ENCODE results near the gene DGCR8. TPM values are rescaled to one million over a fixed set of nuclear protein-coding genes. Genes with fewer than 3 reads are reported as not detected.
"Not testable (repeated sequence)": the region's sequence is repeated elsewhere in the genome, so short reads cannot be mapped to it uniquely, and the experiment has no call there.

The DGCR8 gene
- total and polyA plus RNA-seq, 5 donors: 11.2 to 18.6 (median 16.4) TPM

GRCh38 chr22:20154602-20155187 lies 74.7 kb downstream of the DGCR8 start:
- no peak overlapping the region for H3K4me3 ChIP-seq (ENCODE audit: low read length)
- no peaks in the 10 kb centered on the region for H3K27me3 ChIP-seq (ENCODE audit: control insufficient read depth, insufficient read depth)
- no peaks in the 10 kb centered on the region for H3K9me3 ChIP-seq (ENCODE audit: control insufficient read depth, low read length)
- no peak overlapping the region for H3K27ac ChIP-seq (ENCODE audit: low read length)
- intact Hi-C loops (cut with DNase I): loop anchor here in 3 of 4 donors (5.0 kb wide), 4 partner anchors 113 to 133 kb away; partner anchors contain the start of gene RTN4R (in 1 of the 3)
- ATAC-seq (peak in 1 of 2 donors; percentile 5), DNase-seq (no peak)
- 53% methylated on average over 14 of the region's 14 CpGs for WGBS
- H3K4me1 ChIP-seq (ENCODE audit: control insufficient read depth, insufficient read depth, low read length): no peaks in the 10 kb centered on the region

DNA sequence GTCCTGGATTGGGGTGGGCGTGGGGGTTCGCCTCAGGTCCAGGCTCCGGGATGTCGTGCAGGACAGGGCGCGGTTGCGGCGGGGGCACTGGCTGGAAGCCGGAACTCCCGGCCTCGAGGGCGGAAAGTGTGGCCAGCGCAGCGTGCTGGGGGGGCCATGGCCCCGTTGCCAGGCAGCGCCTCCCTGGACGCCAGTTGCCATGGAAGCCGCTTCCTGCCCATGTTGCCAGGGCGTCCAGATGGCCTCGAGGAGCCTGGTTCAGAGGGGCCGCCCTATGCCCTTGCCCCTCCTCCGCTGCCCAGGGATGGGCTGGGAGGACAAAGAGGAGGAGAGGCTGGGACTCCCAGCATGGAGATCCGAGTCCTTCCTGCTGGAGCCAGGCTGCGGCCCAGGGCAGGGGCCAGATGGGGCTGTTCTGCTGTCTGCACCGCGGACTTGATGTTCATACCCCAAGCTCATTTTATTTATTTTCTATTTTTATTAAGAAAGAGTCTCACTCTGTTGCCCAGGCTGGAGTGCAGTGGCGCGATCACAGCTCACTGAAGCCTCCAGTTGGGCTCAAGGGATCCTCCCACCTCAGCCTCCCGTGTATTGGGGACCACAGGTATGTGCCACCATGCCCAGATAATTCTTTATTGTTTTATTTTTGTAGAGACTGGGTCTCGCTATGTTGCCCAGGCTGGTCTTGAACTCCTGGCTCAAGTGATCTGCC lies 75.4 kb downstream of the DGCR8 start:
- ATAC-seq: peak; percentile 58 to 72

DNA sequence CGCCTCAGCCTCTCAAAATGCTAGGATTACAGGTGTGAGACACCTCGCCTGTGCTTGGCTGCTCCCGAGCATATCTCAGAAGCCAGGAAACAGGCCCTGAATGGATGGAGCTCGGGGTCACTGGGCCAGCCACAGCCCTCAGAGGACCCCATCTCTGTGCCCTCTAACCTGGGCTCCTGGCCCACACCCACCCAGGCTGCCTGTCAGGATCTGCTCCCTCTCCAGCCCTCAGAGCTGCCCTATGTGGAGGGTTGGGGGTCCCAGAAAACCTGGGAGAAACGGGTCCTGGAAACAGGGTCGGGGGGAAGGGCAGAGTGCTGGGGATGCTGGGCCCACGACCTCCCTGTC lies 76.0 kb downstream of the DGCR8 start:
- WGBS: 60% methylated on average over 7 of the region's 7 CpGs
- no peak for DNase-seq
- H3K27ac ChIP-seq (ENCODE audit: low read length): no peak overlapping the region
- ATAC-seq: no peak
- no peaks in the 10 kb centered on the region for H3K9me3 ChIP-seq (ENCODE audit: control insufficient read depth, low read length)
- intact Hi-C loops (cut with DNase I): loop anchor here in 3 of 4 donors (2.0 to 5.0 kb wide), 5 partner anchors 111 to 131 kb away; partner anchors contain the start of gene RTN4R (in 1 of the 3)
- no peak overlapping the region for H3K4me3 ChIP-seq (ENCODE audit: low read length)
- no peaks in the 10 kb centered on the region for H3K4me1 ChIP-seq (ENCODE audit: control insufficient read depth, insufficient read depth, low read length)
- no peaks in the 10 kb centered on the region for H3K27me3 ChIP-seq (ENCODE audit: control insufficient read depth, insufficient read depth)

More for the DNA sequence above, 75.4 kb downstream of the DGCR8 start:
- 52% methylated on average over 30 of the region's 30 CpGs for WGBS
- intact Hi-C loops (cut with DNase I): loop anchor here in 3 of 4 donors (2.0 to 5.0 kb wide), 5 partner anchors 112 to 132 kb away; partner anchors contain the start of gene RTN4R (in 1 of the 3)
- Histone ChIP-seq H3K27me3 (ENCODE audit: control insufficient read depth, insufficient read depth) (no peaks in the 10 kb centered on the region), H3K27ac (ENCODE audit: low read length) (no peak overlapping the region), H3K4me3 (ENCODE audit: low read length) (no peak overlapping the region), H3K4me1 (ENCODE audit: control insufficient read depth, insufficient read depth, low read length) (no peaks in the 10 kb centered on the region), H3K9me3 (ENCODE audit: control insufficient read depth, low read length) (no peaks in the 10 kb centered on the region)
- peak; percentile 74 to 88 (median 83) for DNase-seq

DNA sequence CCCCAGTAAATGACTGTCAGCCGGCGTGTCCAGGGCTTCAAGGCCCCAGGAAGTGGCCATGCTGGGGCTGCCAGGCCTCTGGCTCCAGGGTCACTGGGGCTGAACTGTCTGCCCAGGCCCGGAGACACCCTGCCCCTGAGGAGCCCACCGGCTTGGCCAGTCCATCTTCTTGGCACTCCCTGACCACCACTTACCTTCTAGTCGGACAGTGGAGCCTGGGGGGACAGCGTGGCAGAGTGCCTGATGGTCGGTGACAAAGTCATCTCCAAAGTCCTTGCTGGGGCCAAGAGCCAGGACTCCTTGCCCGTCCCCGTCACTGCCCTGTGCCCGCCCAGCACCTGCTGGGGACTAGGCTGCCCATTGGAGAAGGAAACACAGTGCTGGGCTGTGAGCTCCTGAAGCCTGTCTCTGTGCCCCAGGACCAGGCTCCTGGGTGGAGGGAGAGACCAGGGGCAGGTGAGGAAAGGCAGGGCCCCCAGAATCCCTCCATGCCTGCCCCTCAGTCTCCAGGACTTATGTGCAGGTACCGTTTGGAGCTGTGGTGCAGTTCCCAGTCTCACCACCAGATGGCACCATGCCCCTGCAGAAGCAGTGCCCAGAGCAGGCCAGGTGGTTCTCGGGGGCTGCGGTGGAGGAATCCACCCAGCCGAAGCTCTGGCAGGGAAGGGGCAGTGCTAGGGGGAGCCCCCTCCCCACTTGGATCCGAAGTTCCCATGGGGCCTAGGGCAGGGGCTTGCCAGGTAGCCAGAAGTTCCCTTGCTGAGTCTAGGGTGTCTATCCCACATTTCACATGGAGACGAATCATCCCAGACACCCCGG lies 76.8 kb downstream of the DGCR8 start:
- H3K27ac ChIP-seq (ENCODE audit: low read length): no peak overlapping the region
- ATAC-seq (peak; percentile 63 to 68), DNase-seq (peak; percentile 78 to 95 (median 92))
- WGBS: 48% methylated on average over 17 of the region's 17 CpGs
- no peaks in the 10 kb centered on the region for H3K9me3 ChIP-seq (ENCODE audit: control insufficient read depth, low read length)
- no peaks in the 10 kb centered on the region for H3K27me3 ChIP-seq (ENCODE audit: control insufficient read depth, insufficient read depth)
- intact Hi-C loops (cut with DNase I): loop anchor here (1.0 to 5.0 kb wide), 6 partner anchors 110 to 130 kb away; partner anchors contain the start of gene RTN4R (in 2 of the 4)
- no peaks in the 10 kb centered on the region for H3K4me1 ChIP-seq (ENCODE audit: control insufficient read depth, insufficient read depth, low read length)
- H3K4me3 ChIP-seq (ENCODE audit: low read length): no peak overlapping the region

DNA sequence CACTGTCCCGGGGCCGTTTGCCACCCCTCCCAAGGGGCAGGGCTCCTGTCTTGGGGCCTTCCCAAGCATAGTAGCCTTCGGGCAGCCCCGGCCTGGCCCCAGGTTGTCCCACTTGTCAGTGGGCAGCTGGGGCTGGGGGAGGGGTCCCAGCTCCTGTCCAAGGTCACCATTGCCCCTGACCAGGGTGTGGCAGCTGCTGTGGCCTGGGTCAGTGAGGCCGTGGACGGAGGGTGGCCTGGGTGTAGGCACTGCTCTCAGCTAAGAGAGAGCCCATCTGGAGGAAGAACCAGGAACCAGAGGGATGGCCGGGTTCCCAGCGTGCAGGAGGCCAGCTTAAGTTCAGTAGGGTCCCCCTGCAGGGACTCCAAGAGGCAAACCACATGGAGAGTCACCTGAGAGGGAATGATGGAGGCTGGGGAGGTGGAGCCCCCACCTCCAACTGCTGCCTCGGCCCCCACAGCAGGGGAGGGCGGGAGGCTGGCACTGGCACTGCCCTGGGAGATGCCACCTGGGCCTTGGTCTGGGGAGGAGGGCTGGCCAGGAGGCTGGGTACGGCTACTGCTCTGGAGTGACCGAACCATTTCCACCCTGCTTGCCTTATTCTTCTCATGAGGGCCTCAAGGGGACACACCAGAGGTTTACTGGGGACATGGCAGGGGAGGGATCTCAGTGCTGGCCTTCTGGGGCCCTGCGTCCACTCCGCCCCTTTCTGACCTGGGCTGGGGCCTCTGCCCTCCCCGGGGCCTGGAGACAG lies 77.6 kb downstream of the DGCR8 start:
- no peak for ATAC-seq
- Histone ChIP-seq H3K27me3 (ENCODE audit: control insufficient read depth, insufficient read depth) (no peaks in the 10 kb centered on the region), H3K4me3 (ENCODE audit: low read length) (no peak overlapping the region), H3K9me3 (ENCODE audit: control insufficient read depth, low read length) (no peaks in the 10 kb centered on the region), H3K27ac (ENCODE audit: low read length) (no peak overlapping the region), H3K4me1 (ENCODE audit: control insufficient read depth, insufficient read depth, low read length) (no peaks in the 10 kb centered on the region)
- WGBS: 60% methylated on average over 15 of the region's 15 CpGs
- no peak for DNase-seq
- intact Hi-C loops (cut with DNase I): loop anchor here (1.0 to 5.0 kb wide), 6 partner anchors 110 to 130 kb away; partner anchors contain the start of gene RTN4R (in 2 of the 4)

- no peak overlapping the region for H3K4me3 ChIP-seq (ENCODE audit: low read length)
- no peaks in the 10 kb centered on the region for H3K4me1 ChIP-seq (ENCODE audit: control insufficient read depth, insufficient read depth, low read length)
- intact Hi-C loops (cut with DNase I): loop anchor here (2.0 to 5.0 kb wide), 5 partner anchors 109 to 129 kb away; partner anchors contain the start of gene RTN4R (in 1 of the 4)
- ATAC-seq: no peak
- no peak for DNase-seq
- H3K9me3 ChIP-seq (ENCODE audit: control insufficient read depth, low read length): no peaks in the 10 kb centered on the region
- WGBS: 66% methylated on average over 15 of the region's 15 CpGs
- no peak overlapping the region for H3K27ac ChIP-seq (ENCODE audit: low read length)
- no peaks in the 10 kb centered on the region for H3K27me3 ChIP-seq (ENCODE audit: control insufficient read depth, insufficient read depth)
These were observed 78.5 kb downstream of the DGCR8 start for GRCh38 chr22:20158391-20159036.

GRCh38 chr22:20159076-20159475 lies 79.0 kb downstream of the DGCR8 start:
- Histone ChIP-seq H3K27me3 (ENCODE audit: control insufficient read depth, insufficient read depth) (no peaks in the 10 kb centered on the region), H3K4me3 (ENCODE audit: low read length) (no peak overlapping the region), H3K9me3 (ENCODE audit: control insufficient read depth, low read length) (no peaks in the 10 kb centered on the region), H3K27ac (ENCODE audit: low read length) (no peak overlapping the region), H3K4me1 (ENCODE audit: control insufficient read depth, insufficient read depth, low read length) (no peaks in the 10 kb centered on the region)
- ATAC-seq: no peak
- WGBS: 36% methylated on average over 9 of the region's 9 CpGs
- DNase-seq: no peak
- intact Hi-C loops (cut with DNase I): loop anchor here (2.0 to 5.0 kb wide), 5 partner anchors 108 to 128 kb away; partner anchors contain the start of gene RTN4R (in 1 of the 4)

- WGBS: 54% methylated on average over 9 of the region's 14 CpGs
- ATAC-seq: not testable (repeated sequence)
- intact Hi-C loops (cut with DNase I): loop anchor here (2.0 to 5.0 kb wide), 5 partner anchors 108 to 128 kb away; partner anchors contain the start of gene RTN4R (in 1 of the 4)
These were observed 79.5 kb downstream of the DGCR8 start for GRCh38 chr22:20159531-20159930.

GRCh38 chr22:20160041-20160440 lies 80.0 kb downstream of the DGCR8 start:
- DNase-seq (no peak), ATAC-seq (no peak)
- no peak overlapping the region for H3K27ac ChIP-seq (ENCODE audit: low read length)
- intact Hi-C loops (cut with DNase I): no loop called here
- H3K4me1 ChIP-seq (ENCODE audit: control insufficient read depth, insufficient read depth, low read length): no peaks in the 10 kb centered on the region
- no peak overlapping the region for H3K4me3 ChIP-seq (ENCODE audit: low read length)
- H3K27me3 ChIP-seq (ENCODE audit: control insufficient read depth, insufficient read depth): no peaks in the 10 kb centered on the region
- H3K9me3 ChIP-seq (ENCODE audit: control insufficient read depth, low read length): no peaks in the 10 kb centered on the region
- WGBS: 80% methylated on average over 10 of the region's 10 CpGs

More at GRCh38 chr22:20159531-20159930, 79.5 kb downstream of the DGCR8 start:
- not testable (repeated sequence) for DNase-seq; H3K27me3 ChIP-seq (ENCODE audit: control insufficient read depth, insufficient read depth); H3K9me3 ChIP-seq (ENCODE audit: control insufficient read depth, low read length); H3K4me3 ChIP-seq (ENCODE audit: low read length); H3K4me1 ChIP-seq (ENCODE audit: control insufficient read depth, insufficient read depth, low read length); H3K27ac ChIP-seq (ENCODE audit: low read length)
